ENCODE measurements around the gene COQ8A. TPM values are rescaled to one million over a fixed set of nuclear protein-coding genes. Genes with fewer than 3 reads are reported as not detected.

The COQ8A gene
- total RNA-seq, 1 experiment from 2014 or later = 35.3 TPM

DNA sequence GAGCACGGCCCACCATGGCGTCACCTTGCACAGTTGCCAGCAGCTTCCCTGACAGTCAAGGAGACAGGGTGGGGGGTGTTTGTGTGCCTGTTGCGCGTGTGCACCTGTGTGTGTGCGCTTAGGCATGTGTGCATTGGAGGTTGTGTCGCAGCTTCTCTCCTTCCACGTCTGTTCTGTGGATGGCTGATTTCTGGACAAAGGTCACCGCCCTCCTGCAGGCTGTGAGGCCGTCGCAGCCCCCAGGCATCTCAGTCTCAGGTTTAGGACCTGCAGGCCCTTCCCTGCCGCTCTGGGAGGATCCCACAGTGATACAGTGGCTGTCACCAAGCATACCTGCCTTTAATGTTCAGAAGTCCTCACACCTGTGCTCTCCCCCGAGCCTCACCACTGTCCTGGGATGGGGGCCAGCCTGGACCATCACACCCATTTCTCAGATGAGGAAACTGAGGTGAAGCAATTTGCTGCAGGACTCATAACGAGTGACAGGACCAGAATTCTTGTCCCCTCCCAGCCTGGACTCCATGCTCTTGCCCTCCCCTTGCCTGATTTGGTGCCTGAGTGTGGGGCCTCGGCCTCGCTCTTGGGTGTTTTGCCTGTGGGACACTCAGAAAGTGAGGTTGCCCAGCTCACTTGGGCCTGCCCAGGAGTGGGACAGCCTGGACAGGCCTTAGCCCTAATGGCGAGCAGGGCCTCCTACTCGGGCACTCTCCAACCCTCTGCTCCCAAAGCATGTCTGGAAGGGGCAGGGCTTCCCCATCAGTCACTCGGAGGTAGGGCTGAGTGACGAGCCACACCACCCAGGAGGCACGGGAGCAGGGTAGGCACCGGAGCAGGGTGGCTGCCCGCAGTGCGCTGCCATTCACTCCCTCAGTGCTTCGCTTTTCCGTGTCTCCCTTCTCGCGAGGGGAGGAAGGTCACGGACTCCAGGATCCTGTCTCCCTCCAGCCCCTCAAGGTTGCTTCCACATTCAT, 22.6 kb downstream of the COQ8A start:
- RAD21 ChIA-PET (ENCODE audit: low non-redundant PET in 1 of 2, low total read pairs in 2 of 2, uncharacterized antibody in 2 of 2, unreplicated experiment in 2 of 2) = no interaction called here
- Histone ChIP-seq H3K4me3 (replicated peaks in 1 of 2; ENCODE audit: low read depth in 1 of 2, low read length in 2 of 2) (no peak overlapping the region), H2AFZ (ENCODE audit: low read depth, low read length, poor library complexity, severe bottlenecking) (no peak overlapping the region), H3K27ac (ENCODE audit: low read depth, low read length) (no peak overlapping the region), H3K9me2 (ENCODE audit: insufficient read depth) (no peaks in the 10 kb centered on the region), H3K4me1 (ENCODE audit: control insufficient read depth in 1 of 2, insufficient read depth in 2 of 2, low read length in 2 of 2) (no peaks in the 10 kb centered on the region), H3K79me2 (ENCODE audit: insufficient read depth, low read length) (peaks cover 3% of the 10 kb centered on the region; the same call in 1 of the 2 replicates), H3K9ac (ENCODE audit: low read length) (no peak overlapping the region), H3K4me2 (ENCODE audit: low read length) (no peak overlapping the region), H3K9me3 (ENCODE audit: control insufficient read depth in 1 of 2, insufficient read depth in 1 of 2, low read depth in 1 of 2, low read length in 2 of 2) (peaks cover 0 to 5% of the 10 kb centered on the region in 2 experiments; a peak in 1 of 4 replicates), H3K36me3 (ENCODE audit: control insufficient read depth in 1 of 2, insufficient read depth in 2 of 2, low read length in 2 of 2) (no peaks in the 10 kb centered on the region), H4K20me1 (ENCODE audit: insufficient read depth) (no peaks in the 10 kb centered on the region), H3K27me3 (ENCODE audit: insufficient read depth, low read length) (no peaks in the 10 kb centered on the region)
- intact Hi-C loops (cut with micrococcal nuclease) = no loop called here
- CTCF ChIA-PET = no interaction called here
- TF ChIP-seq, protein P1, sequence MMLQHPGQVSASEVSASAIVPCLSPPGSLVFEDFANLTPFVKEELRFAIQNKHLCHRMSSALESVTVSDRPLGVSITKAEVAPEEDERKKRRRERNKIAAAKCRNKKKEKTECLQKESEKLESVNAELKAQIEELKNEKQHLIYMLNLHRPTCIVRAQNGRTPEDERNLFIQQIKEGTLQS (IDR thresholded peaks at IDR 0.05) = no peak
- TF ChIP-seq, protein P2, sequence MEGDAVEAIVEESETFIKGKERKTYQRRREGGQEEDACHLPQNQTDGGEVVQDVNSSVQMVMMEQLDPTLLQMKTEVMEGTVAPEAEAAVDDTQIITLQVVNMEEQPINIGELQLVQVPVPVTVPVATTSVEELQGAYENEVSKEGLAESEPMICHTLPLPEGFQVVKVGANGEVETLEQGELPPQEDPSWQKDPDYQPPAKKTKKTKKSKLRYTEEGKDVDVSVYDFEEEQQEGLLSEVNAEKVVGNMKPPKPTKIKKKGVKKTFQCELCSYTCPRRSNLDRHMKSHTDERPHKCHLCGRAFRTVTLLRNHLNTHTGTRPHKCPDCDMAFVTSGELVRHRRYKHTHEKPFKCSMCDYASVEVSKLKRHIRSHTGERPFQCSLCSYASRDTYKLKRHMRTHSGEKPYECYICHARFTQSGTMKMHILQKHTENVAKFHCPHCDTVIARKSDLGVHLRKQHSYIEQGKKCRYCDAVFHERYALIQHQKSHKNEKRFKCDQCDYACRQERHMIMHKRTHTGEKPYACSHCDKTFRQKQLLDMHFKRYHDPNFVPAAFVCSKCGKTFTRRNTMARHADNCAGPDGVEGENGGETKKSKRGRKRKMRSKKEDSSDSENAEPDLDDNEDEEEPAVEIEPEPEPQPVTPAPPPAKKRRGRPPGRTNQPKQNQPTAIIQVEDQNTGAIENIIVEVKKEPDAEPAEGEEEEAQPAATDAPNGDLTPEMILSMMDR (IDR thresholded peaks at IDR 0.05 in 2 of 3, conservative IDR thresholded peaks at IDR 0.05 in 1 of 3; ENCODE audit: borderline replicate concordance in 1 of 3, insufficient read depth in 1 of 3, low read depth in 2 of 3, low read length in 2 of 3) = no peak
- TF ChIP-seq RAD21 (IDR thresholded peaks at IDR 0.05; ENCODE audit: low read depth) (no peak), ELF1 (IDR thresholded peaks at IDR 0.05; ENCODE audit: borderline replicate concordance, low read depth) (no peak), SP1 (IDR thresholded peaks at IDR 0.05; ENCODE audit: low read depth) (no peak), JUND (IDR thresholded peaks at IDR 0.05) (no peak), TCF7L2 (IDR thresholded peaks at IDR 0.05; ENCODE audit: borderline replicate concordance, extremely low read depth, insufficient read depth, insufficient read length) (no peak), ZBTB33 (IDR thresholded peaks at IDR 0.05; ENCODE audit: extremely low read depth, insufficient replicate concordance, low read length) (no peak), EGR1 (IDR thresholded peaks at IDR 0.05; ENCODE audit: low read depth) (no peak), CBX3 (IDR thresholded peaks at IDR 0.05; ENCODE audit: low read depth) (no peak), POLR2A (IDR thresholded peaks at IDR 0.05; ENCODE audit: borderline replicate concordance, extremely low read depth, insufficient read depth, insufficient read length) (no peak), SIN3A (IDR thresholded peaks at IDR 0.05; ENCODE audit: low read depth) (no peak), FOSL1 (IDR thresholded peaks at IDR 0.05; ENCODE audit: low read depth) (no peak)
- TF ChIP-seq, protein P3, sequence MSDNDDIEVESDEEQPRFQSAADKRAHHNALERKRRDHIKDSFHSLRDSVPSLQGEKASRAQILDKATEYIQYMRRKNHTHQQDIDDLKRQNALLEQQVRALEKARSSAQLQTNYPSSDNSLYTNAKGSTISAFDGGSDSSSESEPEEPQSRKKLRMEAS (IDR thresholded peaks at IDR 0.05) = no peak
- BruUV-seq (replicated peaks) = no TSS peak
- no peak for DNase-seq (ENCODE audit: low read depth, low spot score)
- no peak for ATAC-seq
- POLR2A ChIA-PET = no interaction called here
